Measurements from ENCODE around the gene NUDT22.

- no peak for TF ChIP-seq EP300 (IDR thresholded peaks at IDR 0.05)
- no peak for TF ChIP-seq CTCF (IDR thresholded peaks at IDR 0.05)
- TF ChIP-seq MAX (IDR thresholded peaks at IDR 0.05): no peak
- no peak for TF ChIP-seq POLR2A (IDR thresholded peaks at IDR 0.05; ENCODE audit: low read length)
- TF ChIP-seq RFX5 (IDR thresholded peaks at IDR 0.05): no peak
- no peak for TF ChIP-seq HOXA7 (CRISPR knock-in tag; IDR thresholded peaks at IDR 0.05)
- no peak for TF ChIP-seq MAFK (IDR thresholded peaks at IDR 0.05; ENCODE audit: partially characterized antibody)
- TF ChIP-seq CEBPB (IDR thresholded peaks at IDR 0.05): no peak
- no peak for TF ChIP-seq HOXB13 (CRISPR knock-in tag; IDR thresholded peaks at IDR 0.05; ENCODE audit: low read depth)
These were observed 6.3 kb downstream of the NUDT22 start for GRCh38 chr11:64232182-64232966.
